HCT116 (cell line): ENCODE measurements around the gene PCCB. TPM values are rescaled to one million over a fixed set of nuclear protein-coding genes. Genes with fewer than 3 reads are reported as not detected.

ENCODE experiments used
- ATAC-seq: fragments of 200-7000 bp; cut with Tn5 transposase; 2 replicates; pipeline ENCODE4 v1.9.1; 2020; ENCODE audit warnings: mild to moderate bottlenecking, moderate library complexity
- BruUV-seq: library from RNA; stranded (reverse); fragments of 400-500 nt; replicated peaks from 2 replicates; lab custom pipeline; 2021; lab: Mats Ljungman, UMichigan
- CTCF ChIA-PET: fragments of 300-600 bp; sonication (Branson Sonifier 250); formaldehyde crosslinking; loops from one replicate; lab custom pipeline; 2021; ENCODE audit warnings: antibody characterized with exemption; lab: Charles Lee
- POLR2A ChIA-PET: fragments of 300-600, 350-600 bp; sonication (Branson Sonifier 250); formaldehyde crosslinking; loops from one replicate; lab custom pipeline; 2021; ENCODE audit warnings: antibody characterized with exemption; lab: Charles Lee
- RAD21 ChIA-PET, 2 experiments: fragments of 300-600 bp; sonication (Branson Sonifier 250); formaldehyde crosslinking; loops; one replicate each; lab custom pipeline; 2023; ENCODE audit warnings: low total read pairs in 2 of 2; ENCODE audit not compliant: uncharacterized antibody in 2 of 2, unreplicated experiment in 2 of 2, low non-redundant PET in 1 of 2; lab: Charles Lee
- DNase-seq: peaks from one replicate; pipeline ENCODE4 v3.0.0-alpha.2; 2010; ENCODE audit warnings: low read depth, low spot score
- H2AFZ ChIP-seq: fragments of 200-600 bp; shearing (Covaris generic), sonication (generic); 2 replicates; pipeline ENCODE4 v1.6.1; 2017; ENCODE audit warnings: low read depth, mixed run types, mixed read lengths, antibody characterized with exemption, low read length; ENCODE audit not compliant: poor library complexity, severe bottlenecking
- H3K27ac ChIP-seq: 2 replicates; pipeline ENCODE4 v1.5.1; 2012; ENCODE audit warnings: low read depth, low read length
- H3K27me3 ChIP-seq: fragments of 200-600 bp; sonication (generic); 2 replicates; pipeline ENCODE4 v1.6.1; 2016; ENCODE audit warnings: mixed run types, low read length, mixed read lengths; ENCODE audit not compliant: insufficient read depth
- H3K36me3 ChIP-seq, 2 experiments: fragments of 200-500 bp in 1 of 2; fragments of 200-600 bp in 1 of 2; sonication (Bioruptor generic) in 1 of 2; sonication (generic) in 1 of 2; 2 replicates each; pipeline versions ENCODE4 v1.5.1 to v1.6.1; 2014 to 2016; ENCODE audit warnings: low read length in 2 of 2, inconsistent platforms in 1 of 2, mixed read lengths in 1 of 2, mixed run types in 1 of 2; ENCODE audit not compliant: insufficient read depth in 2 of 2, control insufficient read depth in 1 of 2
- H3K4me1 ChIP-seq, 2 experiments: fragments of 200-600 bp in 1 of 2; sonication (generic) in 1 of 2; 2 replicates each; pipeline versions ENCODE4 v1.5.1 to v1.6.1; 2012 to 2017; ENCODE audit warnings: low read length in 2 of 2, inconsistent platforms in 1 of 2, mild to moderate bottlenecking in 1 of 2, mixed read lengths in 1 of 2, mixed run types in 1 of 2, moderate library complexity in 1 of 2; ENCODE audit not compliant: insufficient read depth in 2 of 2, control insufficient read depth in 1 of 2
- H3K4me2 ChIP-seq: fragments of 200-600 bp; sonication (generic); 2 replicates; pipeline ENCODE4 v1.6.1; 2017; ENCODE audit warnings: mixed run types, low read length, mixed read lengths
- H3K4me3 ChIP-seq, 2 experiments: fragments of 200-600 bp in 1 of 2; sonication (generic) in 1 of 2; replicated peaks in 1 of 2; 2 replicates each; pipeline ENCODE4 v1.5.1; 2011 to 2016; ENCODE audit warnings: low read length in 2 of 2, control low read depth in 1 of 2, low read depth in 1 of 2, mild to moderate bottlenecking in 1 of 2, mixed read lengths in 1 of 2, mixed run types in 1 of 2
- H3K79me2 ChIP-seq: fragments of 200-600 bp; sonication (generic); 2 replicates; pipeline ENCODE4 v1.6.1; 2017; ENCODE audit warnings: mild to moderate bottlenecking, mixed run types, low read length, moderate library complexity, mixed read lengths; ENCODE audit not compliant: insufficient read depth
- H3K9ac ChIP-seq: fragments of 200-600 bp; sonication (generic); 2 replicates; pipeline ENCODE4 v1.6.1; 2016; ENCODE audit warnings: low read length, mixed read lengths
- H3K9me2 ChIP-seq: fragments of 200-600 bp; sonication (generic), shearing (Covaris generic); 2 replicates; pipeline ENCODE4 v1.6.1; 2017; ENCODE audit warnings: mixed run types, mild to moderate bottlenecking, moderate library complexity; ENCODE audit not compliant: insufficient read depth
- H3K9me3 ChIP-seq, 2 experiments: fragments of 200-500 bp in 1 of 2; fragments of 200-600 bp in 1 of 2; sonication (Bioruptor generic) in 1 of 2; sonication (generic) in 1 of 2; 2 replicates each; pipeline ENCODE4 v1.6.1; 2014 to 2017; ENCODE audit warnings: low read length in 2 of 2, mixed read lengths in 2 of 2, inconsistent platforms in 1 of 2, low read depth in 1 of 2, mild to moderate bottlenecking in 1 of 2, mixed run types in 1 of 2, moderate library complexity in 1 of 2; ENCODE audit not compliant: control insufficient read depth in 1 of 2, insufficient read depth in 1 of 2
- H4K20me1 ChIP-seq: fragments of 200-600 bp; sonication (generic), shearing (Covaris generic); 2 replicates; pipeline ENCODE4 v1.6.1; 2017; ENCODE audit warnings: mixed run types, mild to moderate bottlenecking, moderate library complexity; ENCODE audit not compliant: insufficient read depth
- EZH2phosphoT487 ChIP-seq: fragments of 200-600 bp; IDR thresholded peaks from 2 replicates; pipeline ENCODE4 v1.6.1; 2018; ENCODE audit warnings: antibody characterized with exemption, borderline replicate concordance
- POLR2AphosphoS5 ChIP-seq: IDR thresholded peaks from 2 replicates; pipeline ENCODE4 v1.6.1; 2011; ENCODE audit warnings: mild to moderate bottlenecking, low read depth, low read length, moderate library complexity
- intact Hi-C: fragments of 100-400 bp; cut with micrococcal nuclease; formaldehyde crosslinking; loops from 2 replicates; pipeline ENCODE4 v1.10.0; 2022
- total RNA-seq: library from RNA; stranded (reverse); gene quantifications from one replicate; pipeline ENCODE4 v1.2.1, GENCODE V29; 2021; ENCODE audit not compliant: unreplicated experiment
- TF ChIP-seq, protein P1 (sequence below): IDR thresholded peaks from 2 replicates; pipeline ENCODE4 v1.6.1; 2012
- TF ChIP-seq, protein P2 (sequence below): IDR thresholded peaks from 2 replicates; pipeline ENCODE4 v1.6.1; 2011; ENCODE audit warnings: mild to moderate bottlenecking, low read length, moderate library complexity; ENCODE audit not compliant: insufficient replicate concordance; ENCODE audit errors: extremely low read depth
- TF ChIP-seq, protein P3 (sequence below), 3 experiments: fragments of 200-600 bp in 1 of 3; sonication (generic) in 1 of 3; IDR thresholded peaks in 2 of 3; conservative IDR thresholded peaks in 1 of 3; 2 replicates each; pipeline ENCODE4 v1.5.1; 2012 to 2017; ENCODE audit warnings: low read depth in 2 of 3, low read length in 2 of 3, antibody characterized with exemption in 1 of 3, borderline replicate concordance in 1 of 3, control low read depth in 1 of 3, mild to moderate bottlenecking in 1 of 3, mixed read lengths in 1 of 3, mixed run types in 1 of 3, moderate library complexity in 1 of 3; ENCODE audit not compliant: insufficient read depth in 1 of 3

The PCCB gene
- total RNA-seq, 1 experiment from 2014 or later = 48.9 TPM

DNA sequence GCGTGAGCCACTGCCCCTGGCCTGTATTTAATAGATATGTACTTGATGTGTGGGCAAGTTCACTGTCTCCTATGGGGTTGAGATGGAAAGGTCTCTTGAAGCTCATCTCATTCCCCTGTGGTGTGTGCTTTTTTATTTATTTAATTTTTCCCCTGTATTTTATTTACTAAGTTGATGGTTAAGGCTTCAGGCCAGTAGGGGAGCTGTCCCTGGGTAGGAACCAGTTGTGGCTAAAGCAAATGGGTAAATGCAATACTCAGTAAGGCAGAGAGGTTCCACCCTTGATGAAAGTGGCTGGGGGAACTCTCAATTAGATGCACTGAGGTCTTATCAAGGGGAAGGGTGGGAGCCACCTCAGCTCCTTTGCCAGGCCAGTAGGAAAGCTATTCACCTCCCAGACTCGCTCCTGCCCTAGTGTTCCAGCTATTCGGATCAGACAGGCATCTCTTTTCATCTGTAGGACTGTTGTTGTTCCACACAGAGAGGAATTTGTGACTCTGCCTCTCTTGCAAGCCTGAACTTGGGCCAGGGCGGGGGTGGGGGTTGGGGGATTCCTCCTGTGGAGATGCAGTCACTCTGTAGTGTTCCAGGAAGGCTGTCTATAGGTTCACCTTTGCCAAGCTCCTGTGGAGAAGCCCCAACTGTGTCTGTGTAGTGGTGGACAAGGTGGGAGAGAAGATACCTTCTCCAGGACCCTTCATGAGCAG is 26.1 kb downstream of the PCCB start:
- H3K27ac ChIP-seq = no peak overlapping the region

More for the DNA sequence above, 26.1 kb downstream of the PCCB start:
- H2AFZ ChIP-seq = no peak overlapping the region
- ChIA-PET CTCF (interaction anchor here (1.1 kb wide), 1 partner anchor 11 kb away, joined by 3 read pairs; no protein-coding TSS in a partner anchor), POLR2A (interaction anchor here (0.6 kb wide), 1 partner anchor 13 kb away, joined by 3 read pairs; no protein-coding TSS in a partner anchor), RAD21 (no interaction called here)
- H3K27me3 ChIP-seq = no peaks in the 10 kb centered on the region
- ATAC-seq = peak; percentile 44
- intact Hi-C loops = no loop called here
- H3K4me3 ChIP-seq = no peak overlapping the region
- no TSS peak for BruUV-seq
- H3K9me3 ChIP-seq = peaks cover 8 to 9% of the 10 kb centered on the region in 2 experiments; a peak in 2 of 4 replicates
- H3K9ac ChIP-seq = no peak overlapping the region
- no peaks in the 10 kb centered on the region for H4K20me1 ChIP-seq
- no peaks in the 10 kb centered on the region for H3K4me1 ChIP-seq
- no peak for DNase-seq
- 0 out of 4 replicates have a peak, but pooled peaks cover 0 to 6% of the 10 kb centered on the region in 2 experiments for H3K36me3 ChIP-seq
- no peak overlapping the region for H3K4me2 ChIP-seq
- H3K9me2 ChIP-seq = no peaks in the 10 kb centered on the region
- H3K79me2 ChIP-seq = peaks cover 5% of the 10 kb centered on the region; the same call in 1 of the 2 replicates
- TF ChIP-seq, protein P1, sequence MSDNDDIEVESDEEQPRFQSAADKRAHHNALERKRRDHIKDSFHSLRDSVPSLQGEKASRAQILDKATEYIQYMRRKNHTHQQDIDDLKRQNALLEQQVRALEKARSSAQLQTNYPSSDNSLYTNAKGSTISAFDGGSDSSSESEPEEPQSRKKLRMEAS = no peak
- TF ChIP-seq POLR2AphosphoS5 (no peak), EZH2phosphoT487 (no peak)
- TF ChIP-seq, protein P2, sequence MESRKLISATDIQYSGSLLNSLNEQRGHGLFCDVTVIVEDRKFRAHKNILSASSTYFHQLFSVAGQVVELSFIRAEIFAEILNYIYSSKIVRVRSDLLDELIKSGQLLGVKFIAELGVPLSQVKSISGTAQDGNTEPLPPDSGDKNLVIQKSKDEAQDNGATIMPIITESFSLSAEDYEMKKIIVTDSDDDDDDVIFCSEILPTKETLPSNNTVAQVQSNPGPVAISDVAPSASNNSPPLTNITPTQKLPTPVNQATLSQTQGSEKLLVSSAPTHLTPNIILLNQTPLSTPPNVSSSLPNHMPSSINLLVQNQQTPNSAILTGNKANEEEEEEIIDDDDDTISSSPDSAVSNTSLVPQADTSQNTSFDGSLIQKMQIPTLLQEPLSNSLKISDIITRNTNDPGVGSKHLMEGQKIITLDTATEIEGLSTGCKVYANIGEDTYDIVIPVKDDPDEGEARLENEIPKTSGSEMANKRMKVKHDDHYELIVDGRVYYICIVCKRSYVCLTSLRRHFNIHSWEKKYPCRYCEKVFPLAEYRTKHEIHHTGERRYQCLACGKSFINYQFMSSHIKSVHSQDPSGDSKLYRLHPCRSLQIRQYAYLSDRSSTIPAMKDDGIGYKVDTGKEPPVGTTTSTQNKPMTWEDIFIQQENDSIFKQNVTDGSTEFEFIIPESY = no peak
- TF ChIP-seq, protein P3, sequence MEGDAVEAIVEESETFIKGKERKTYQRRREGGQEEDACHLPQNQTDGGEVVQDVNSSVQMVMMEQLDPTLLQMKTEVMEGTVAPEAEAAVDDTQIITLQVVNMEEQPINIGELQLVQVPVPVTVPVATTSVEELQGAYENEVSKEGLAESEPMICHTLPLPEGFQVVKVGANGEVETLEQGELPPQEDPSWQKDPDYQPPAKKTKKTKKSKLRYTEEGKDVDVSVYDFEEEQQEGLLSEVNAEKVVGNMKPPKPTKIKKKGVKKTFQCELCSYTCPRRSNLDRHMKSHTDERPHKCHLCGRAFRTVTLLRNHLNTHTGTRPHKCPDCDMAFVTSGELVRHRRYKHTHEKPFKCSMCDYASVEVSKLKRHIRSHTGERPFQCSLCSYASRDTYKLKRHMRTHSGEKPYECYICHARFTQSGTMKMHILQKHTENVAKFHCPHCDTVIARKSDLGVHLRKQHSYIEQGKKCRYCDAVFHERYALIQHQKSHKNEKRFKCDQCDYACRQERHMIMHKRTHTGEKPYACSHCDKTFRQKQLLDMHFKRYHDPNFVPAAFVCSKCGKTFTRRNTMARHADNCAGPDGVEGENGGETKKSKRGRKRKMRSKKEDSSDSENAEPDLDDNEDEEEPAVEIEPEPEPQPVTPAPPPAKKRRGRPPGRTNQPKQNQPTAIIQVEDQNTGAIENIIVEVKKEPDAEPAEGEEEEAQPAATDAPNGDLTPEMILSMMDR (IDR thresholded peaks at IDR 0.05 in 2 of 3, conservative IDR thresholded peaks at IDR 0.05 in 1 of 3; ENCODE audit: borderline replicate concordance in 1 of 3, insufficient read depth in 1 of 3, low read depth in 2 of 3, low read length in 2 of 3) = peak in 2 of 3 experiments; percentile 18; a peak in 1 of 6 replicates
